Measurements from ENCODE around the gene BMP8B.
A peak's percentile ranks its signal among the peaks of the same experiment; 100 is the strongest.

The BMP8B gene

GRCh38 chr1:39755965-39756659 is 32.6 kb downstream of the BMP8B start:
- DNase-seq, result no peak

GRCh38 chr1:39754906-39755504 is 33.7 kb downstream of the BMP8B start:
- DNase-seq, result no peak

- no peak for DNase-seq
These were observed 34.6 kb downstream of the BMP8B start for GRCh38 chr1:39754026-39754570.

- no peak for DNase-seq
These were observed 35.3 kb downstream of the BMP8B start for GRCh38 chr1:39753132-39754025.

- no peak for DNase-seq
These were observed 36.0 kb downstream of the BMP8B start for GRCh38 chr1:39752703-39753102.

GRCh38 chr1:39751595-39751994 is 37.1 kb downstream of the BMP8B start:
- no peak for DNase-seq

- no peak for DNase-seq
These were observed 43.5 kb downstream of the BMP8B start for GRCh38 chr1:39745016-39745670.

- peak; percentile 86 for DNase-seq
These were observed 49.9 kb downstream of the BMP8B start, which contains the start of gene PPIE for GRCh38 chr1:39738622-39739366. Gene PPIE (plus strand): TSS chr1:39738882. CDS start chr1:39738901, 19 bp downstream.

- no peak for DNase-seq
These were observed 51.0 kb downstream of the BMP8B start for GRCh38 chr1:39737546-39738169.

- no peak for DNase-seq
These were observed 52.9 kb downstream of the BMP8B start for GRCh38 chr1:39735731-39736130.

GRCh38 chr1:39733161-39733560 is 55.5 kb downstream of the BMP8B start:
- no peak for DNase-seq

GRCh38 chr1:39732730-39733129 is 55.9 kb downstream of the BMP8B start:
- DNase-seq, result no peak

- DNase-seq, result no peak
These were observed 58.8 kb downstream of the BMP8B start for GRCh38 chr1:39729842-39730241.

- DNase-seq, result no peak
These were observed 59.6 kb downstream of the BMP8B start for GRCh38 chr1:39729030-39729429.

GRCh38 chr1:39727932-39728317 is 60.7 kb downstream of the BMP8B start:
- no peak for DNase-seq

- no peak for DNase-seq
These were observed 61.3 kb downstream of the BMP8B start for GRCh38 chr1:39727221-39727931.

GRCh38 chr1:39726600-39726999 is 62.1 kb downstream of the BMP8B start:
- no peak for DNase-seq

- no peak for DNase-seq
These were observed 66.2 kb downstream of the BMP8B start for GRCh38 chr1:39722495-39722894.

GRCh38 chr1:39721664-39722063 is 67.0 kb downstream of the BMP8B start:
- no peak for DNase-seq

- peak; percentile 72 for DNase-seq
These were observed 68.3 kb downstream of the BMP8B start for GRCh38 chr1:39720094-39720999.
